Upper lobe of left lung (tissue), 4 donors: Measurements from ENCODE around the gene SIVA1.

Experiments used
- CTCF ChIP-seq, 6 experiments: fragments of 450-650 bp in 4 of 6; fragments of 200-600 bp in 2 of 6; sonication (generic) in 2 of 6; IDR thresholded peaks; one replicate each; pipeline ENCODE4 v1.5.1; 2016 to 2019; ENCODE audit warnings: antibody characterized with exemption in 6 of 6
- POLR2AphosphoS5 ChIP-seq, 2 donors: sonication (generic); formaldehyde crosslinking; IDR thresholded peaks; one replicate each; pipeline ENCODE4 v1.5.1; 2017; ENCODE audit warnings: antibody characterized with exemption in 2 of 2

DNA sequence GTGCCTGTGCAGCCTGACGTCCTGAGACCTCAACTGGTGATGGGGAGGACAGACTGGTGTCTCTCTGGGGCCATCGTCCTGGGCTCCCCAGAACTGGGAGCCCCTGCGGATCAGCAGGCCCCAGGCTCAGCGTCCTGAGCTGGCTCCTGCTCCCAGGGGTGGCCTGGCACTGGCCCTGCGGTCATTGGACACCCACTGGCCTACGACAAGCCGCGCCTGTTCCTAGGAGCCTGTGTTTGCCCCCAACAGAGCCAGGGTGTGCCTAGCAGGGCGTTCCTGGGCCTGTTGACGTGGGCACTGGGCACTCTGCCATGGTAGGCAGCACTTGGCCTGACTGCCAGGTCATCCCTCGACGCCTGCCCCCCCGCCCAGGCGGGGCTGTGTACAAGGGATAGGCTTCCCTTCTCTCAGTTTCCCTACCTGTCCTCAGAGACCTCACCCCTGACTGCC, 20.6 kb upstream of the SIVA1 start:
- TF ChIP-seq POLR2AphosphoS5 (IDR thresholded peaks at IDR 0.05) (no peak), CTCF (IDR thresholded peaks at IDR 0.05) (no peak)
